GM21423 (cell line): Measurements from ENCODE around the gene EMB.
A peak's percentile ranks its signal among the peaks of the same experiment; 100 is the strongest.
"Not testable (repeated sequence)": the region's sequence is repeated elsewhere in the genome, so short reads cannot be mapped to it uniquely, and the experiment has no call there.

Experiments used
- ATAC-seq: cut with Tn5 transposase; IDR thresholded peaks from one replicate; pipeline ENCODE4 v1.9.1; 2021; ENCODE audit warnings: mild to moderate bottlenecking, moderate library complexity; ENCODE audit not compliant: unreplicated experiment

EMB gene

GRCh38 chr5:50440651-50441492, at the start of gene EMB:
EMB (minus strand) TSS chr5:50441288; CDS start chr5:50441151, 137 bp downstream.
- ATAC-seq: peak; percentile 63

- not testable (repeated sequence) for ATAC-seq
Measured at GRCh38 chr5:50489491-50489890, 48.4 kb upstream of the EMB start.

- not testable (repeated sequence) for ATAC-seq
Measured at GRCh38 chr5:50478790-50479189, 37.7 kb upstream of the EMB start.

GRCh38 chr5:50476549-50476948, 35.5 kb upstream of the EMB start:
- ATAC-seq: peak; percentile 99

GRCh38 chr5:50465015-50465414, 23.9 kb upstream of the EMB start:
- not testable (repeated sequence) for ATAC-seq

- no peak for ATAC-seq
Measured at GRCh38 chr5:50463726-50464125, 22.6 kb upstream of the EMB start.

GRCh38 chr5:50463047-50463446, 22.0 kb upstream of the EMB start:
- no peak for ATAC-seq

- ATAC-seq: not testable (repeated sequence)
Measured at GRCh38 chr5:50462579-50462978, 21.5 kb upstream of the EMB start.

GRCh38 chr5:50458372-50458771, 17.3 kb upstream of the EMB start:
- not testable (repeated sequence) for ATAC-seq

- ATAC-seq: not testable (repeated sequence)
Measured at GRCh38 chr5:50449241-50449640, 8.2 kb upstream of the EMB start.

GRCh38 chr5:50447941-50448340, 6.9 kb upstream of the EMB start:
- ATAC-seq: no peak

GRCh38 chr5:50447228-50447627, 6.1 kb upstream of the EMB start:
- no peak for ATAC-seq

- peak; percentile 65 for ATAC-seq
Measured at GRCh38 chr5:50445296-50445949, 4.3 kb upstream of the EMB start.

GRCh38 chr5:50442559-50443539, 1.8 kb upstream of the EMB start:
- not testable (repeated sequence) for ATAC-seq

- peak; percentile 1 for ATAC-seq
Measured at GRCh38 chr5:50441493-50441955, 436 bp upstream of the EMB start.

GRCh38 chr5:50439221-50439620, 1.9 kb downstream of the EMB start:
- no peak for ATAC-seq

- not testable (repeated sequence) for ATAC-seq
Measured at GRCh38 chr5:50438060-50438459, 3.0 kb downstream of the EMB start.

GRCh38 chr5:50435168-50435567, 5.9 kb downstream of the EMB start:
- peak; percentile 34 for ATAC-seq

- not testable (repeated sequence) for ATAC-seq
Measured at GRCh38 chr5:50431133-50431904, 9.8 kb downstream of the EMB start.
